Measurements from ENCODE around the gene TKTL1. TPM values are rescaled to one million over a fixed set of nuclear protein-coding genes. Genes with fewer than 3 reads are reported as not detected.

TKTL1 gene
- polyA plus RNA-seq, 1 donor from 2014 or later, result 0.14 TPM

DNA sequence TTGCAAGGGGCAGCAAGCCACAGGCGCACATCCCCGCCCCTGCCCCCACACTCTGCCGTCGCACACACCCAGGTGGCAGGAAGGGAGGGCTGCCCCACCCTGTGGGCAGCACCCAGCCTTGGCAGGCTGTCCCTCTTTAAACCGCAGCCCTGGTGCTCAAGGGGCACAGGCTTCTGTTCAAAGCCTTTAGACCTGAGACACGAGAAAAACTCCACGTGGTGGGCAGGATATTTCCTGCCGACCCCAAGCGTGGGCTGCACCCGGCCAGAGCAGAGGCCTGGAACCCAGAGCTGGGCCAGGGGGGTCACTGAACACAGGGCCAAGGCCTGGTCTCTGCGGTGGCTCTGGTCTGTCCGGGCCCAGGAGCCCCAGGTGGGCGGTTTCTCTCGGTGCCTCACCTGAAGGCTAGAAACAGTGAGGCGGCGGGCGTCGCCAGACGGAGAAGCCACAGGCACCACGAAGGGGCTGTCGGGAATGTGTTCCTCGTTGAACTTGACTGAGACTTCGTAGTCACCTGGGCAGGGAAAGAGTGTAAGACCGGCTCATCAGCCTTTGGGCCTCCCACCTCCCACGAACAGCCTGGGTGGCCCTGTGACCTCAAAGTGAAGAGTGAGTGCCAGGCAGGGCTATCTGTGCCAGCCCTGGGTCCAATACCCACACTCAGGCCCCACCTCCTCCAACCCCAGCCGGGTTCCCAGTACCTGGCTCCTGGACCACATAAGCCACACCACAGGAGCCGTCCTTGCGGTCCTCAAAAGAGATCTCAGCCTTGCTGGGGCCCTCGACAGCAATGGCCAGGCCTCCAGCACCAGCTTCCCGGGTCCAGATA, 55.8 kb downstream of the TKTL1 start:
- Histone ChIP-seq H3K9me3 (ENCODE audit: low read length) (no peaks in the 10 kb centered on the region), H2AFZ (ENCODE audit: low read depth, low read length) (no peak overlapping the region), H3K27me3 (ENCODE audit: insufficient read depth, low read depth, low read length) (no peaks in the 10 kb centered on the region), H3K79me2 (replicated peaks; ENCODE audit: insufficient read depth, low read length) (no peaks in the 10 kb centered on the region), H3K4me2 (ENCODE audit: low read length) (no peak overlapping the region), H3K4me3 (ENCODE audit: low read length) (no peak overlapping the region), H3K27ac (ENCODE audit: low read length) (no peak overlapping the region), H3K9me2 (ENCODE audit: insufficient read depth, low read length) (no peaks in the 10 kb centered on the region), H3F3A (ENCODE audit: insufficient read depth, low read length, poor library complexity, severe bottlenecking) (no peaks in the 10 kb centered on the region), H4K20me1 (ENCODE audit: insufficient read depth) (no peaks in the 10 kb centered on the region), H3K9ac (ENCODE audit: low read length) (no peak overlapping the region), H3K36me3 (ENCODE audit: insufficient read depth, low read length) (no peaks in the 10 kb centered on the region)
- TF ChIP-seq REST (IDR thresholded peaks at IDR 0.05; ENCODE audit: borderline replicate concordance) (no peak), RAD21 (conservative IDR thresholded peaks at IDR 0.05) (no peak), MXI1 (conservative IDR thresholded peaks at IDR 0.05; ENCODE audit: poor library complexity, severe bottlenecking) (no peak), SMC3 (conservative IDR thresholded peaks at IDR 0.05; ENCODE audit: poor library complexity) (no peak), CTCF (IDR thresholded peaks at IDR 0.05; ENCODE audit: poor library complexity, severe bottlenecking) (no peak), EP300 (conservative IDR thresholded peaks at IDR 0.05; ENCODE audit: poor library complexity, severe bottlenecking) (no peak), EZH2 (IDR thresholded peaks at IDR 0.05; ENCODE audit: borderline replicate concordance, insufficient read depth, low read length, poor library complexity, severe bottlenecking) (no peak), TAF1 (IDR thresholded peaks at IDR 0.05; ENCODE audit: low read depth) (no peak), POLR2AphosphoS5 (IDR thresholded peaks at IDR 0.05) (no peak)

GRCh38 chrX:154352012-154352401, 56.4 kb downstream of the TKTL1 start:
- no peaks in the 10 kb centered on the region for H3K9me2 ChIP-seq (ENCODE audit: insufficient read depth, low read length)
- TF ChIP-seq CTCF (IDR thresholded peaks at IDR 0.05; ENCODE audit: poor library complexity, severe bottlenecking) (no peak), EZH2 (IDR thresholded peaks at IDR 0.05; ENCODE audit: borderline replicate concordance, insufficient read depth, low read length, poor library complexity, severe bottlenecking) (no peak), RAD21 (conservative IDR thresholded peaks at IDR 0.05) (no peak), SMC3 (conservative IDR thresholded peaks at IDR 0.05; ENCODE audit: poor library complexity) (no peak)
- no peak overlapping the region for H3K4me2 ChIP-seq (ENCODE audit: low read length)
- H3K79me2 ChIP-seq (replicated peaks; ENCODE audit: insufficient read depth, low read length), result no peaks in the 10 kb centered on the region
- no peaks in the 10 kb centered on the region for H3K27me3 ChIP-seq (ENCODE audit: insufficient read depth, low read depth, low read length)
- H2AFZ ChIP-seq (ENCODE audit: low read depth, low read length), result no peak overlapping the region
- no peak overlapping the region for H3K4me3 ChIP-seq (ENCODE audit: low read length)
- H3K27ac ChIP-seq (ENCODE audit: low read length), result no peak overlapping the region
- no peaks in the 10 kb centered on the region for H3F3A ChIP-seq (ENCODE audit: insufficient read depth, low read length, poor library complexity, severe bottlenecking)
- H3K9me3 ChIP-seq (ENCODE audit: low read length), result no peaks in the 10 kb centered on the region
- no peaks in the 10 kb centered on the region for H4K20me1 ChIP-seq (ENCODE audit: insufficient read depth)
- H3K9ac ChIP-seq (ENCODE audit: low read length), result no peak overlapping the region
- no peaks in the 10 kb centered on the region for H3K36me3 ChIP-seq (ENCODE audit: insufficient read depth, low read length)

Measured in neural cell (in vitro differentiated cells).